Chondrocyte (in vitro differentiated cells): ENCODE data around the gene DLGAP4. TPM values are rescaled to one million over a fixed set of nuclear protein-coding genes. Genes with fewer than 3 reads are reported as not detected.

Experiments used
- DNase-seq: peaks from one replicate; pipeline ENCODE4 v3.0.0; 2021; ENCODE audit warnings: mixed read lengths, low spot score
- H3K27ac Mint-ChIP-seq: one replicate; pipeline ENCODE4 v1.8.0; 2021; ENCODE audit warnings: mild to moderate bottlenecking, moderate library complexity, mixed read lengths; ENCODE audit not compliant: unreplicated experiment
- H3K27me3 Mint-ChIP-seq: 2 replicates; pipeline ENCODE4 v1.8.0; 2021; ENCODE audit warnings: low read depth, mixed read lengths
- H3K36me3 Mint-ChIP-seq: 2 replicates; pipeline ENCODE4 v1.8.0; 2021; ENCODE audit warnings: low read depth, mixed read lengths
- H3K4me1 Mint-ChIP-seq: 2 replicates; pipeline ENCODE4 v1.8.0; 2021; ENCODE audit warnings: low read depth, mild to moderate bottlenecking, mixed read lengths
- H3K4me3 Mint-ChIP-seq: one replicate; pipeline ENCODE4 v1.8.0; 2021; ENCODE audit warnings: mild to moderate bottlenecking, moderate library complexity, mixed read lengths; ENCODE audit not compliant: unreplicated experiment
- H3K9me3 Mint-ChIP-seq: 2 replicates; pipeline ENCODE4 v1.8.0; 2021; ENCODE audit warnings: low read depth, mixed read lengths
- CTCF ChIP-seq: fragments of 200-600 bp; sonication (generic); IDR thresholded peaks from 2 replicates; pipeline ENCODE4 v1.5.0; 2021; ENCODE audit warnings: antibody characterized with exemption, mild to moderate bottlenecking, moderate library complexity
- total RNA-seq: library from RNA; stranded (reverse); gene quantifications from 3 replicates; pipeline ENCODE4 v1.2.1, GENCODE V29; 2021

Gene DLGAP4
- total RNA-seq, 1 donor from 2014 or later, result 161 TPM

GRCh38 chr20:36273414-36274180 is 32.5 kb upstream of the DLGAP4 start:
- Mint-ChIP-seq H3K4me3 (no peak overlapping the region), H3K36me3 (no peaks in the 10 kb centered on the region), H3K27ac (no peak overlapping the region), H3K9me3 (no peaks in the 10 kb centered on the region), H3K4me1 (peaks cover 2% of the 10 kb centered on the region), H3K27me3 (peaks cover 20% of the 10 kb centered on the region)
- no peak for DNase-seq
- TF ChIP-seq CTCF, result peak; percentile 72

GRCh38 chr20:36274181-36274841 is 31.8 kb upstream of the DLGAP4 start:
- H3K36me3 Mint-ChIP-seq, result no peaks in the 10 kb centered on the region
- H3K4me3 Mint-ChIP-seq, result no peak overlapping the region
- TF ChIP-seq CTCF, result no peak
- H3K27me3 Mint-ChIP-seq, result peaks cover 20% of the 10 kb centered on the region
- no peak overlapping the region for H3K27ac Mint-ChIP-seq
- DNase-seq, result no peak
- H3K9me3 Mint-ChIP-seq, result no peaks in the 10 kb centered on the region
- H3K4me1 Mint-ChIP-seq, result no peaks in the 10 kb centered on the region

GRCh38 chr20:36275011-36275410 is 31.1 kb upstream of the DLGAP4 start:
- DNase-seq, result no peak
- Mint-ChIP-seq H3K27me3 (peaks cover 23% of the 10 kb centered on the region), H3K4me1 (no peaks in the 10 kb centered on the region), H3K27ac (no peak overlapping the region), H3K36me3 (no peaks in the 10 kb centered on the region), H3K4me3 (no peak overlapping the region), H3K9me3 (no peaks in the 10 kb centered on the region)
- TF ChIP-seq CTCF, result no peak

- H3K4me3 Mint-ChIP-seq, result no peak overlapping the region
- no peak for DNase-seq
- no peaks in the 10 kb centered on the region for H3K9me3 Mint-ChIP-seq
- no peak for TF ChIP-seq CTCF
- H3K27me3 Mint-ChIP-seq, result peaks cover 29% of the 10 kb centered on the region
- H3K4me1 Mint-ChIP-seq, result no peaks in the 10 kb centered on the region
- H3K36me3 Mint-ChIP-seq, result no peaks in the 10 kb centered on the region
- H3K27ac Mint-ChIP-seq, result no peak overlapping the region
Observed at GRCh38 chr20:36275441-36276189, 30.5 kb upstream of the DLGAP4 start.

- no peak for DNase-seq
- Mint-ChIP-seq H3K4me3 (no peak overlapping the region), H3K4me1 (no peaks in the 10 kb centered on the region), H3K27me3 (peaks cover 44% of the 10 kb centered on the region), H3K9me3 (no peaks in the 10 kb centered on the region), H3K36me3 (peaks cover 4% of the 10 kb centered on the region), H3K27ac (no peak overlapping the region)
- no peak for TF ChIP-seq CTCF
Observed at GRCh38 chr20:36277546-36277945, 28.6 kb upstream of the DLGAP4 start.
